ENCODE measurements around the gene MRTO4.
"Not testable (repeated sequence)": the region's sequence is repeated elsewhere in the genome, so short reads cannot be mapped to it uniquely, and the experiment has no call there.

MRTO4 gene

DNA sequence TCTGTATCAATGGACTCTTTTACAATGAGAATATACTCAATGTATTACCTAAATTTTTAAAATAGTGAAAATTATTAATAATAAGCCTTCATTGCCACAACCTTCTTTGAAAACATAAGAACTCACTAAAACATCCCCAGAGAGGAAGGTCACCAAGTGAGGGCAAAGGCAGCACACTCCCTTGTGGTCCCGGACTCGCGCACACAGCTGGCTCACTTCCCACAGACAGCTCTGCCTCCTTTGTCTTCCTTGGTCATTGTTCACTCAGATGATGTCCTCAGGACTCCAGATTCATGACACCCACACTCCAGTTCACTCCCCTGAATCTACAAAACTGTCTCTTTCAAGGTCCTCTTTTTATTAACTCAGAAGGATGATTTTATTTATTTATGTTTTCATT lies 22.4 kb upstream of the MRTO4 start:
- H3K4me1 ChIP-seq (ENCODE audit: insufficient read depth, low read length) = no peaks in the 10 kb centered on the region
- H3K4me3 ChIP-seq (ENCODE audit: low read depth in 1 of 2, low read length in 2 of 2) = no peak overlapping the region
- no peak for ATAC-seq (ENCODE audit: insufficient read depth, low read depth)
- H3K27ac ChIP-seq (ENCODE audit: low read length) = no peak overlapping the region
- H3K79me2 ChIP-seq (ENCODE audit: insufficient read depth, low read length) = peaks cover 4% of the 10 kb centered on the region; the same call in 1 of the 2 replicates
- peaks cover 10% of the 10 kb centered on the region; the same call in 1 of the 2 replicates for H4K20me1 ChIP-seq (ENCODE audit: insufficient read depth, low read length)
- no peak overlapping the region for H3K4me2 ChIP-seq (ENCODE audit: insufficient read depth, low read length)
- TF ChIP-seq EZH2 (IDR thresholded peaks at IDR 0.05; ENCODE audit: borderline replicate concordance, low read depth, low read length, severe bottlenecking) = no peak
- TF ChIP-seq, protein P1, sequence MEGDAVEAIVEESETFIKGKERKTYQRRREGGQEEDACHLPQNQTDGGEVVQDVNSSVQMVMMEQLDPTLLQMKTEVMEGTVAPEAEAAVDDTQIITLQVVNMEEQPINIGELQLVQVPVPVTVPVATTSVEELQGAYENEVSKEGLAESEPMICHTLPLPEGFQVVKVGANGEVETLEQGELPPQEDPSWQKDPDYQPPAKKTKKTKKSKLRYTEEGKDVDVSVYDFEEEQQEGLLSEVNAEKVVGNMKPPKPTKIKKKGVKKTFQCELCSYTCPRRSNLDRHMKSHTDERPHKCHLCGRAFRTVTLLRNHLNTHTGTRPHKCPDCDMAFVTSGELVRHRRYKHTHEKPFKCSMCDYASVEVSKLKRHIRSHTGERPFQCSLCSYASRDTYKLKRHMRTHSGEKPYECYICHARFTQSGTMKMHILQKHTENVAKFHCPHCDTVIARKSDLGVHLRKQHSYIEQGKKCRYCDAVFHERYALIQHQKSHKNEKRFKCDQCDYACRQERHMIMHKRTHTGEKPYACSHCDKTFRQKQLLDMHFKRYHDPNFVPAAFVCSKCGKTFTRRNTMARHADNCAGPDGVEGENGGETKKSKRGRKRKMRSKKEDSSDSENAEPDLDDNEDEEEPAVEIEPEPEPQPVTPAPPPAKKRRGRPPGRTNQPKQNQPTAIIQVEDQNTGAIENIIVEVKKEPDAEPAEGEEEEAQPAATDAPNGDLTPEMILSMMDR (IDR thresholded peaks at IDR 0.05; ENCODE audit: borderline replicate concordance, extremely low read depth, low read length, poor library complexity, severe bottlenecking) = no peak
- H2AFZ ChIP-seq (ENCODE audit: low read depth, low read length) = no peak overlapping the region
- peaks cover 87% of the 10 kb centered on the region for H3K36me3 ChIP-seq (ENCODE audit: insufficient read depth, low read length)
- DNase-seq = no peak
- H3K9ac ChIP-seq (ENCODE audit: low read depth, low read length) = no peak overlapping the region
- H3K27me3 ChIP-seq (ENCODE audit: insufficient read depth, low read length, poor library complexity) = no peaks in the 10 kb centered on the region
- H3K9me3 ChIP-seq (ENCODE audit: insufficient read depth, low read length, severe bottlenecking) = no peaks in the 10 kb centered on the region

DNA sequence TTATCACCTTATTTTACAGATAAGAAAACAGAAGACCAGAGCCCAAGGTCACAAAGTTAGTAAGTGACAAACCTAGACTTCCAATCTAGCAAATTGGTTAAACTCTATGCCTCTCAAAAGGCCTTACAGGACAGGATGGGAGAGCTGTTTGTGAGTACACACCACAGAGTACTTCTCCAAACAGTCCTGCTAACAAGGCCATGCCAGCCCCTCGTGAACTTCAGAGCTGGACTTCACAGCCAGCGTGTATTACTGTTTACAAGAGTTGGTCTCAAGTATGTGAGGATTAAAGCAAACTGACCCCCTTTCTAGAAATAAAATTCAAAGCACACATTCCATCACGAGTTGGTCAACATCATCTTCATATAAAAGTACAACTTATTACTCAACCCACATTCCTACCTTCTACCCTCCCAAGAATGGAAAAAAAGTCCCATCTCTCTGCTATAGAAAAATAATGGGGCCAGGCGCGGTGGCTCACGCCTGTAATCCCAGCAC lies 21.7 kb upstream of the MRTO4 start:
- Histone ChIP-seq H2AFZ (ENCODE audit: low read depth, low read length) (no peak overlapping the region), H3K79me2 (ENCODE audit: insufficient read depth, low read length) (peaks cover 4% of the 10 kb centered on the region; the same call in 1 of the 2 replicates), H4K20me1 (ENCODE audit: insufficient read depth, low read length) (peaks cover 10% of the 10 kb centered on the region; the same call in 1 of the 2 replicates), H3K4me1 (ENCODE audit: insufficient read depth, low read length) (no peaks in the 10 kb centered on the region), H3K4me2 (ENCODE audit: insufficient read depth, low read length) (no peak overlapping the region), H3K36me3 (ENCODE audit: insufficient read depth, low read length) (peaks cover 86% of the 10 kb centered on the region), H3K9ac (ENCODE audit: low read depth, low read length) (no peak overlapping the region), H3K27me3 (ENCODE audit: insufficient read depth, low read length, poor library complexity) (no peaks in the 10 kb centered on the region), H3K27ac (ENCODE audit: low read length) (no peak overlapping the region), H3K9me3 (ENCODE audit: insufficient read depth, low read length, severe bottlenecking) (no peaks in the 10 kb centered on the region), H3K4me3 (ENCODE audit: low read depth in 1 of 2, low read length in 2 of 2) (no peak overlapping the region)
- no peak for ATAC-seq (ENCODE audit: insufficient read depth, low read depth)
- TF ChIP-seq, protein P1 (IDR thresholded peaks at IDR 0.05; ENCODE audit: borderline replicate concordance, extremely low read depth, low read length, poor library complexity, severe bottlenecking) = no peak
- TF ChIP-seq EZH2 (IDR thresholded peaks at IDR 0.05; ENCODE audit: borderline replicate concordance, low read depth, low read length, severe bottlenecking) = no peak
- DNase-seq = no peak

DNA sequence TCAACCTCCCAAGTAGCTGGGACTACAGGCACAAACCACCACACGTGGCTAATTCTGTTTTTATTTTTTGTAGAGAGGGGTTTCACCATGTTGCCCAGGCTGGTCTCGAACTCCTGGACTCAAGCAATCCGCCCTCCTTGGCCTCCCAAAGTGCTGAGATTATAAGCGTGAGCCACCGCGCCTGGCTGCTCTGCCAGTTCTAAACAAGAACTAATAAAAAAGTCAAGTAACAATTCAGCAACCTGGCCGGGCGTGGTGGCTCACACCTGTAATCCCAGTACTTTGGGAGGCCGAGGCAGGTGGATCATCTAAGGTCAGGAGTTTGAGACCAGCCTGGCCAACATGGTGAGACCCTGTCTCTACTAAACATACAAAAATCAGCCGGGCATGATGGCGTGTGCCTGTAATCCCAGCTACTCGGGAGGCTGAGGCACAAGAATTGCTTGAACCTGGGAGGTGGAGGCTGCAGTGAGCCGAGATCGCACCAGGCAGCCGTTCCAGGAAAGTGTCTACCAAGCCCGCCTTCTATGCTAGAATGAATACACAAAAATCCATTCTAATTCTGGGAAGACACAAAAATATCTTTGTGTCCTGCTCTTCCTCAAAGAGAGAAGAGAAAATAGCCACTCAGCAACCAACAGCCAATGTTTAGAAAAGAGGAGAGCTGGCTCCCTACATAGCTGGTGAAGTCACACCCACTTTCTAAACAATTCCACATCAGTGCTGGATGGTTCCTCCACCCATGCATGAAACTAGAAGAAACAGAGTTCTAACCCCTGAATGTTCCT lies 19.7 kb upstream of the MRTO4 start:
- peaks cover 74% of the 10 kb centered on the region for H3K36me3 ChIP-seq (ENCODE audit: insufficient read depth, low read length)
- H3K27ac ChIP-seq (ENCODE audit: low read length); H3K27me3 ChIP-seq (ENCODE audit: insufficient read depth, low read length, poor library complexity); H3K4me3 ChIP-seq (ENCODE audit: low read depth in 1 of 2, low read length in 2 of 2); H3K4me2 ChIP-seq (ENCODE audit: insufficient read depth, low read length); ATAC-seq (ENCODE audit: insufficient read depth, low read depth); H3K79me2 ChIP-seq (ENCODE audit: insufficient read depth, low read length); H3K9me3 ChIP-seq (ENCODE audit: insufficient read depth, low read length, severe bottlenecking); DNase-seq; H4K20me1 ChIP-seq (ENCODE audit: insufficient read depth, low read length); H2AFZ ChIP-seq (ENCODE audit: low read depth, low read length); H3K4me1 ChIP-seq (ENCODE audit: insufficient read depth, low read length); H3K9ac ChIP-seq (ENCODE audit: low read depth, low read length): not testable (repeated sequence)

DNA sequence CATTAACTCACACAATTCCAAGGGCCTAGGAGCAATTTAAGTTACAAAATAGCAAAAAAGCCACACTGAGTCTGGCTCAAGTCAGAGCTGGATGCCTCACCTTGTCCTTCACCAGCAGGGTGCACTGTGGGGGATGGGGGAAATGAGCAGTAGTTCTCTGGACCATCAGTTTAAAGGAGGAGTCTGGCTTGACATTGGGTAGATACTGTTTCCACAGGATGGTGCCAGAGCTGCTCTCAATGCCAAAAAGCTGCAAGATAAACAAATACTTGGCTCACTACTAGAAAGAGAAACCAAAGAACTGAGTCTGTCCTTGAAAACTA lies 19.1 kb upstream of the MRTO4 start:
- Histone ChIP-seq H3K36me3 (ENCODE audit: insufficient read depth, low read length) (peaks cover 75% of the 10 kb centered on the region), H3K9me3 (ENCODE audit: insufficient read depth, low read length, severe bottlenecking) (no peaks in the 10 kb centered on the region), H2AFZ (ENCODE audit: low read depth, low read length) (no peak overlapping the region), H3K27ac (ENCODE audit: low read length) (no peak overlapping the region), H3K79me2 (ENCODE audit: insufficient read depth, low read length) (no peaks in the 10 kb centered on the region), H3K9ac (ENCODE audit: low read depth, low read length) (no peak overlapping the region), H3K27me3 (ENCODE audit: insufficient read depth, low read length, poor library complexity) (no peaks in the 10 kb centered on the region), H3K4me2 (ENCODE audit: insufficient read depth, low read length) (no peak overlapping the region), H4K20me1 (ENCODE audit: insufficient read depth, low read length) (peaks cover 6% of the 10 kb centered on the region; the same call in 1 of the 2 replicates), H3K4me1 (ENCODE audit: insufficient read depth, low read length) (no peaks in the 10 kb centered on the region), H3K4me3 (ENCODE audit: low read depth in 1 of 2, low read length in 2 of 2) (no peak overlapping the region)
- TF ChIP-seq EZH2 (IDR thresholded peaks at IDR 0.05; ENCODE audit: borderline replicate concordance, low read depth, low read length, severe bottlenecking) = no peak
- TF ChIP-seq, protein P1 (IDR thresholded peaks at IDR 0.05; ENCODE audit: borderline replicate concordance, extremely low read depth, low read length, poor library complexity, severe bottlenecking) = peak; percentile 24
- DNase-seq (no peak), ATAC-seq (ENCODE audit: insufficient read depth, low read depth) (no peak)

Measured in DND-41 (cell line).